Heart right ventricle (tissue), 16 donors: ENCODE data around the gene LINC00237. TPM values are rescaled to one million over a fixed set of nuclear protein-coding genes. Genes with fewer than 3 reads are reported as not detected.
A peak's percentile ranks its signal among the peaks of the same experiment; 100 is the strongest.

ENCODE experiments used
- ATAC-seq, 8 donors: fragments of 200-7000 bp; cut with Tn5 transposase; one replicate each; pipeline ENCODE4 v1.9.1; 2020; ENCODE audit warnings: mild to moderate bottlenecking in 8 of 8, moderate library complexity in 8 of 8, moderate number of reproducible peaks in 1 of 8
- DNase-seq, 2 donors: peaks; one replicate each; pipeline ENCODE4 v3.0.0-alpha.2; 2020
- H3K27ac ChIP-seq, 10 donors: fragments of 200-600 bp; sonication (generic) in 2 of 10; one replicate each; pipeline versions ENCODE4 v1.5.0 to v1.8.0; 2020 to 2022; ENCODE audit warnings: mild to moderate bottlenecking in 3 of 10
- H3K27me3 ChIP-seq, 7 donors: fragments of 200-600 bp; one replicate each; pipeline ENCODE4 v1.8.0; 2021 to 2022; ENCODE audit warnings: mild to moderate bottlenecking in 2 of 7
- H3K36me3 ChIP-seq, 9 donors: fragments of 200-600 bp; sonication (generic) in 1 of 9; one replicate each; pipeline versions ENCODE4 v1.5.0 to v1.8.0; 2020 to 2022; ENCODE audit warnings: mild to moderate bottlenecking in 2 of 9
- H3K4me1 ChIP-seq, 9 donors: fragments of 200-600 bp; sonication (generic) in 1 of 9; one replicate each; pipeline versions ENCODE4 v1.5.0 to v1.8.0; 2020 to 2022; ENCODE audit warnings: mild to moderate bottlenecking in 4 of 9
- H3K4me3 ChIP-seq, 10 donors: fragments of 200-600 bp; sonication (generic) in 2 of 10; one replicate each; pipeline versions ENCODE4 v1.5.0 to v1.8.0; 2020 to 2022; ENCODE audit warnings: mild to moderate bottlenecking in 7 of 10, moderate library complexity in 2 of 10
- H3K9me3 ChIP-seq, 11 donors: fragments of 200-600 bp in 10 of 11; sonication (generic) in 2 of 11; one replicate each; pipeline versions ENCODE4 v1.5.0 to v1.8.0; 2013 to 2022; ENCODE audit warnings: mild to moderate bottlenecking in 2 of 11, control low read depth in 1 of 11, moderate library complexity in 1 of 11
- CTCF ChIP-seq, 9 donors: fragments of 200-600 bp; sonication (generic) in 2 of 9; IDR thresholded peaks; one replicate each; pipeline versions ENCODE4 v1.5.0 to v1.8.0; 2021 to 2022; ENCODE audit warnings: antibody characterized with exemption in 9 of 9, mild to moderate bottlenecking in 5 of 9, moderate library complexity in 1 of 9
- WGBS, 2 donors: extraction: QIAGEN DNeasy Blood & Tissue Kit; methylation state at CpG; one replicate each; pipeline ENCODE4 v1.1.7; 2013; ENCODE audit warnings: inconsistent platforms in 1 of 2; 5-methylcytosine and 5-hydroxymethylcytosine counted together
- intact Hi-C, 10 donors: fragments of 100-400 bp; cut with DNase I; formaldehyde crosslinking; loops; one replicate each; pipeline versions ENCODE4 v1.11.1 to v1.14.2; 2022
- polyA plus RNA-seq, 2 donors: library from polyadenylated mRNA; stranded (reverse); fragments of 200-250 nt; gene quantifications; one replicate each; pipeline ENCODE4 v1.2.3, GENCODE V29; 2013
- total RNA-seq, 10 donors: library from RNA; stranded (reverse); fragmentation: NEBNext Ultra II Directional in 3 of 10; extraction: Animal tissue kit (Norgen Biotek cat#: 25700) in 3 of 10; gene quantifications; one replicate each; pipeline versions ENCODE4 v1.2.1 to v1.2.4, GENCODE V29; 2021 to 2023
- donor health status: Arrhythmogenic right ventricular cardiomyopathy.
- donor health status: ischemic (EF 13 %, LVEDD 7.1; RV severe dilation, severe dysfunction).
- donor health status: healthy with polysubstance abuse.
- donor health status: DM: no; HTN: yes; CAD: no.
- donor health status: DM: no; HTN: no; CAD: no.
- donor health status: ischemic (EF 25% LVEDD 6.9; RV normal size, moderate dysfunction).
- donor health status: ischemic (EF 25% LVEDD 5.7; RV mildly dilated, moderate dysfunction).
- donor health status: healthy.
- donor health status: DM: yes; HTN: yes; CAD: no.
- donor health status: Ischemic cardiomyopathy.
- donor health status: ischemic (EF 35%, LVEDD 5.7; RV mildly dilated, moderate dysfunction).
- donor health status: nonischemic (EF 11% LVEDD 7.7; RV severe dilation, severe dysfunction).
- donor health status: DM: yes; HTN: yes; CAD: no.
- donor health status: PGD.
- donor health status: ischemic (EF 29% LVEDD 5.4; RV normal size, mild dysfunction).
- donor health status: nonischemic (EF 23%, LVEDD 6.1; RV moderate dilation, normal function).

LINC00237 gene
- total and polyA plus RNA-seq, 12 donors, result not detected

GRCh38 chr20:21110811-21111210 is 4.7 kb upstream of the LINC00237 start:
- Histone ChIP-seq H3K27me3 (peaks cover 9 to 79% (median 57%) of the 10 kb centered on the region in 7 donors), H3K4me3 (no peak overlapping the region), H3K36me3 (no peaks in the 10 kb centered on the region), H3K9me3 (no peaks in the 10 kb centered on the region), H3K4me1 (peaks cover 0 to 7% (median 5%) of the 10 kb centered on the region in 9 donors), H3K27ac (no peak overlapping the region)
- intact Hi-C loops, result no loop called here
- DNase-seq (no peak), ATAC-seq (no peak)
- WGBS, 2 donors, result 78 to 90% methylated on average over 1 of the region's 1 CpG
- TF ChIP-seq CTCF (IDR thresholded peaks at IDR 0.05), result no peak

- no peaks in the 10 kb centered on the region for H3K9me3 ChIP-seq
- no peak for TF ChIP-seq CTCF (IDR thresholded peaks at IDR 0.05)
- H3K4me1 ChIP-seq, result peaks cover 0 to 13% (median 10%) of the 10 kb centered on the region in 9 donors
- WGBS, 2 donors, result 89 to 93% methylated on average over 2 of the region's 2 CpGs
- DNase-seq (no peak), ATAC-seq (no peak)
- H3K27me3 ChIP-seq, result peaks cover 25 to 88% (median 74%) of the 10 kb centered on the region in 7 donors
- no peak overlapping the region for H3K27ac ChIP-seq
- H3K4me3 ChIP-seq, result no peak overlapping the region
- no peaks in the 10 kb centered on the region for H3K36me3 ChIP-seq
- intact Hi-C loops, result no loop called here
Measured at GRCh38 chr20:21109144-21109543, 3.0 kb upstream of the LINC00237 start.

- Histone ChIP-seq H3K4me3 (peak overlapping the region in 4 of 10 donors; percentile 3 to 18 (median 6)), H3K27me3 (peaks cover 44 to 100% (median 94%) of the 10 kb centered on the region in 7 donors), H3K9me3 (no peaks in the 10 kb centered on the region), H3K36me3 (no peaks in the 10 kb centered on the region), H3K27ac (no peak overlapping the region), H3K4me1 (peaks cover 2 to 44% (median 39%) of the 10 kb centered on the region in 9 donors)
- intact Hi-C loops, result no loop called here
- WGBS, 2 donors, result 1 to 2% methylated on average over 39 to 50 of the region's 50 CpGs
- ATAC-seq, result no peak
- no peak for TF ChIP-seq CTCF (IDR thresholded peaks at IDR 0.05)
- DNase-seq, result no peak
Measured at GRCh38 chr20:21105429-21106170, 558 bp downstream of the LINC00237 start.

- Histone ChIP-seq H3K9me3 (no peaks in the 10 kb centered on the region), H3K4me1 (peaks cover 2 to 51% (median 45%) of the 10 kb centered on the region in 9 donors), H3K27me3 (peaks cover 48 to 100% (median 99%) of the 10 kb centered on the region in 7 donors), H3K27ac (no peak overlapping the region), H3K4me3 (no peak overlapping the region), H3K36me3 (no peaks in the 10 kb centered on the region)
- TF ChIP-seq CTCF (IDR thresholded peaks at IDR 0.05), result no peak
- WGBS, 2 donors, result 3 to 6% methylated on average over 16 of the region's 16 CpGs
- DNase-seq (no peak), ATAC-seq (no peak)
- intact Hi-C loops, result no loop called here
Measured at GRCh38 chr20:21104921-21105320, 1.2 kb downstream of the LINC00237 start.
